Stimulated activated CD4-positive, alpha-beta T cell treated with anti-CD3 and anti-CD28 coated beads, Interleukin-1b, Interleukin-23, amount 100 ng/mL, for 24 hours (primary cell): ENCODE data around the gene SLC6A17.

ENCODE experiments used
- DNase-seq, 4 experiments: peaks; one replicate each; pipeline ENCODE4 v3.0.0-alpha.2; 2020; ENCODE audit warnings: low read depth in 4 of 4, low spot score in 1 of 4

SLC6A17 gene

DNA sequence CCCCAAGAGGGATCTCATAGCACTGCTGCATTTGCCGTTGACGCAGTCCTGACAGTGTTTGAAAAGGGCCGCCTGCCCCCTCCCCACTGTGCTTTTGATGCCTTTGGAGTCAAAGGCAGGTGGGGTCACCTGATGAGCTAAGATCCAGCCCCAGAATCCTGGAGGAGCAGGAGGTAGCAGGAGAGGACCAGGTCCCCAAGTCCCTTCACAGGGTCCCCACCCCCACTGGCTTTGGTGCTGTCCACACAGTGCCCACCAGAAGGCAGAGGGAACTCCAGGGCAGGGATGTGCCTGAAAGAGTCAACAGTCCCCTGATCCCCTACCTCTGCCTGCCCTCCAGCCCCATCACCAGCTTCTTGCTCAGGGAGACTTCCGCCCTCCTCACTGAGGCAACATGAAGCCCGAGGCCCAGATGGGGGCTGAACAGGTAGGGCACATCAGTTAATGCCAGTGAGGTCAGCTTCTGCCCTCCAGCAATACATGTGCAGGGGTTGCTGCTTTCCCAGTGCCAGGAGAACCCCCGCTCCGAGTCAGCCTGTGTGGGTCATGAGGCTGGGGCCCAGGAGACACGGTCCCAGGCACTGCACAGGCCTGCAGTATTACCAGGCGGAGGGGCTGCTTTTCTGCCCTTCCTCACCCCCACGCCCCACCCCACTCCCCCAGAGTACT lies 51.0 kb downstream of the SLC6A17 start:
- DNase-seq, result no peak

DNA sequence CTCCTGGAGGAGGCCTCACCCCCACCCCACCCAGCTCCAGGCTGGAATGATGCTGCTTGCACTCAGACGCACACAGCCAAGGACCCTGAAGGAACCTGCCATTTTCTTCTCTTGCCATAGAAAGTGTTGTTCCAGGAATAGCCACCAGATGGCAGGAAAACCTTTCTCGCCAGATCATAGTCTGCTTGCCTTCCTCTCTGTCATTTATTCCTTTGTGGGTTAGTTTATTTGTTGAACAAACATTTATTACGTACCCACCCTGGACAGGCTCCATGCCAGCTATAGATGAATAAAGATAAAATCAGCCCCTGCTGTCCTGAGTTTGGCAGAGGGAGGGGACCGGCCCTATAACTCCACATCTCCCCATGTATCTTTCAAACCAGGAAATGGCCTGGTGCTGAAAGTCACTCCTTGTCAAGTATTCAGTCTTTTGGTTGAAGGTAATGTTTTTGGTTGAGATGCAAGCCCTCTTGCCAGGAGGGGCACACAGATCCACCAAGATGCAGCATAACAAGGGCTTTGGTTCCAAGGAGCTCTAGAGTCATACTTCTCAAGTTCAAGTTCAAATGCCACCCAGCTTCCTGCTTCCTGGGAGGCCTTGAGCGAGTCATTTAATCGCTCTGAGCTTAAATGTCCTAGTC lies 52.8 kb downstream of the SLC6A17 start:
- peak; percentile 35 to 71 (median 57) for DNase-seq

DNA sequence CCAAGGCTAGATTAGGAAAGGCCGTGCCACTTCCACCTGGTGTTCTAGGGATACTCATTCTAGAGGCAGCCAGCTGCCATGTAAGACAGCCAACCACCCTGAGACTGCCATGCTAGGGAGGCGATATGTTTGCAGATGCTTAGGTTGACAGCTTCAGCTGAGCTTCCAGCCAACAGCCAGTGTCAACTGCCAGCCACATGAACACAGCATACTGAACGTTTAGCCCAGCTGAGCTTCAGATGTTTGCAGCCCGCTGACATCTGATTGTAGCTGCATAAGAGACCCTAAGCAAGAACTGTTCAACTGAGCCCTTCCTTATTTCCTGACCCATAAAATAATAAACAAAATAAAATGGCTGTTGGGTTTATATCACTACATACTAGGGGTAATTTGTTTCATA lies 54.9 kb downstream of the SLC6A17 start:
- DNase-seq, result no peak

DNA sequence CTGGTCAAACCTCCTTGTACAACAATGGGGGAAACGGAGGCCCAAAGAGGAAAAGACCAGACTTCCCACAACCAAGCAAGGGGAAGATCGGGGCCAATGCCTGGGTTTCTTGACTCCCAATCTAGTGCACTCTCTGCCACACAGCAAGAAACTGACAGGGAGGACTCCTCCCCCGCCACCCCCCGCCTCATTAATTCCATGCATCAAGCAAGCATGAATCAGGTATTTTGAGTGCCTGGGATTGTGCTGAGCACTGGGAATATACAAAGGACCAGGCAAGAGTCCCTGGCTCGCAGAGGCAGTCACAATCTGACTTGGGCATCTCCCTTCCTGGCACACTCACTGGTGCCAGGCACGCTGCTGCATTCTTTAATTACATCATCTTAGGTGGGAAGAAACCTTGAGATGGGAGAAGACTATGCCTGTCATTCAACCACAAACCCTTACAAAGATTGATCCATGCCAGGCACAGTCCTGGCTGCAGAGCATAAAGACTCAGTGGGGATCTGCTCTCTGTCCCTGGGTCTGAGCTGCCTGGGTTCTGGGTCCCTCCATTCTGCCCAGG lies 55.4 kb downstream of the SLC6A17 start:
- no peak for DNase-seq

DNA sequence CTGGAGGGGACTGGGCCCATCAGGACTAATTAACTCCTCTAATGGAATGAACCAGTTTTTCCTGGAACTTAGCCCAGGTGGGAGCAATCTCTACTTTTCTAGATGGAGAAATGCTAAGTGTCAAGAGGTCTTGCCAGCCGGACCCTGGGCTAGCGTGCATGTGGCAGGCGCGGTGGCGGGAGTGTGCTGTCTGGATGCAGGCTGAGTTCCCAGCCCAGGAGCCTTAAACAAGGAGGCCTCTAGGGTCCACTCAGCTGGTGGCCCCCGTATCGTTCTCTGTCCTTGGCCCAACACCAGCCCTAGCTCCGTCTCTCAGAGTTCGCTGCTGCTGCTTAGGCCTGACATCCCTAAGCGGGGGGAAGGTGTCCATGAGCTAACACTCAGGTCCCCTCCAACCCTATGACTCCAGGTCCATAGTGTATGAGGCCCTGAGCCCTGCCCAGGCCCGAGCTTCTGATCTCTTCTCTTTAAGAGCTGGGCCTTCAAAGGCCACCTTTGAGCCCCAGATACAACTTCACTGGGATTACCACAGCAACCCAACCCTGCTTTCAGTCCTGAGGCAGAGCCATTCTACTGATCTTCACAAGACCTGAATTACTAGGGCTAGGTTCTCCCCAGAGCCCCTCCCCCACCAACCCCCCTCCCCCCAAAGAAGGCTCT lies 56.1 kb downstream of the SLC6A17 start:
- no peak for DNase-seq

DNA sequence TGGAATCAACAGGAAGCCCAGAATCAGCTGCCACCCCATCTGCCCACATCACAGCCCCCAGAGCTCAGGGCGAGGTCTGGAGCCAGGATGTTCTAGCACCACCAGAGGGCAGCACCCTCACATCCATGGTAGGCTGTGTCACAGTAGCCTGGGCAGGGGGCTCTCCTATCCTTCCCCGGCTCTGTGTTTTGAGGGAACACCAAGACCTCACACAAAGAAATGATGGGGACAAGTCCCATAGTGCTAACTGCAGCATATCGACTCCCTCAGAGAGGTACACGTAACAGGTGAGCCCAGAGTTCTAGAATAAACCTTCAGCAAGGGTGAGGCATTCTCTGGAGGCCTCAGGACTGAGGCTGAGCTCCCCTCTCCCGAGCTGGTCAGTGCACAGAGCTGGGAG lies 57.5 kb downstream of the SLC6A17 start:
- peak; percentile 61 to 69 (median 64) for DNase-seq

DNA sequence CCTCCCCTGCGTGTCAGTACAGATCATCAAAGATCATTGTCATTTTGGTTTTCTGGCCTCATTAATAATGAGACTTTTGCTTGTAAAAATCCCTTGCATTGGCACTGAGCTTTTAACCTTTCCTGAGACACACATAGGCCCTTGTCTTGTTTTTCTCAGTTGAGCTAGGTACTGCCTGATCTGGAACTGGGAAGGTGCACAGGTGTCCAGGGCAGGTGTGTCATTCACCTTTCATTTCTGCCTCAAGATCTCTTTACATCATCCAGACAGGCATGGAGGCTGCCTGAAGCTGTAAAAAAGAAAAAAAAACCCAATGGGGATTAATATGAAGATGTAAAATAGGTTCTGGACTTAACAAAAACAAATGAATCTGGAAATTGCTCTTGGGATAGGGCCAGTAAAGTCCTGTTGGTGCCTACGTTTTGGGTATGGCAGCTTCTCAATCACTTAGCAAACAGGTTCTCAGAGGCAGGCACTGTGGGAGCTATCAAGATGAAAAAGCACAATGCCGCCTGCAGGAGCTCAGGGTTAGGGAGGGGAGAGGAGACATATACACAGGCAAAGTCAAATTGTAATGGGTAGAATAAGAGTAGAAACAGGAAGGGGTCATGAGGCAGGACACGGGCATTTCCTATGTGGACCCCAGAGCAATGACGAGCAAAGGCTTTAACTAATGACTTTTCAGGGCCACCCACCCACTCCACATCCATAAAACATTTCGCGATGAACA lies 58.8 kb downstream of the SLC6A17 start:
- no peak for DNase-seq

DNA sequence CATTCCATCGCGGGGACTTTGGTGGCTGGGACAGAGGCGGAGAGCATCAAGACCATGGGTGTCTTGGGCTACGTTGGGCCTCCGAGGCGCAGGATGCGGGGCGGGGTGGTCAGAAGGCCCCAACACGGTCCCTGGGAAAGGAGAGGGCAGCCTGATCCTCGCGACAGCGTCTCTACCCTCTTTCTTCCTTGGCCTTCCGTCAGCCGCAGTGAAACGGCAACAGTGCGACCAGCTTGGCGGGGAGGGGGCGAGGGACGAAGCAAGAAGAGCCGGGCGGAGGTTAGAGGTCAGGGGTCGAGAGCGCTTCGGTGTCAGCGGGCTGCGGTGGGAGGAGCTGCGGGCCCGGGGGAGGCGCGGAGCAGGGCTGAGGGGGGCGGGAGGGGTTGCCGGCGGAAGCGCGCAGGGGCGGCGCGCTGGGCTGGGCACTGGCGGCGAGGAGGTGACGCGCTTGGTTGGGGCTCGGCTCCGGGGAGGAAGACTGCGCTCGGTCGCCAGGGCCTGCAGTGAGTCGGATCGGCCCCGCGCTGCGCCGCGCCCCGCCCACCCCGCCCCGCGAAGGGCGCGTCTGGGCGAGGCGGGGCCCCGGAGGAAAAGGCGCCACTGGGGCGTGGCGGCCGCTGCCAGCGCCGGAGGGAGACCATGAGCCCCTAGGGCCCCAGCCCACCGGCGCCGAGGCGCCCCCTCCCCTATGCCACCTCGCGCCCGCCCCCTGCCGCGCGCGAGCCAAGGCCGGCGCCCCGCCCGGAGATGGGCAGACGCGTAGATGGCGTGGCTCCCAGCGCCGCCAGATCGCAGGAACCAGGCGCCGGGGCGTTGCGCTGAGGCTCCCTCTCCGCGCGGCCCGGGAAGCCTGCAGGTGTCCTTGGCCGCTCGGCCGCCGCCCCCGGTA lies 59.7 kb downstream of the SLC6A17 start, which contains the start of gene KCNC4:
KCNC4 (plus strand) TSS at position 600 of the 889 bp plus-strand sequence. CDS start 1,186 bp downstream, outside the sequence.
- peak; percentile 62 to 86 (median 77) for DNase-seq

DNA sequence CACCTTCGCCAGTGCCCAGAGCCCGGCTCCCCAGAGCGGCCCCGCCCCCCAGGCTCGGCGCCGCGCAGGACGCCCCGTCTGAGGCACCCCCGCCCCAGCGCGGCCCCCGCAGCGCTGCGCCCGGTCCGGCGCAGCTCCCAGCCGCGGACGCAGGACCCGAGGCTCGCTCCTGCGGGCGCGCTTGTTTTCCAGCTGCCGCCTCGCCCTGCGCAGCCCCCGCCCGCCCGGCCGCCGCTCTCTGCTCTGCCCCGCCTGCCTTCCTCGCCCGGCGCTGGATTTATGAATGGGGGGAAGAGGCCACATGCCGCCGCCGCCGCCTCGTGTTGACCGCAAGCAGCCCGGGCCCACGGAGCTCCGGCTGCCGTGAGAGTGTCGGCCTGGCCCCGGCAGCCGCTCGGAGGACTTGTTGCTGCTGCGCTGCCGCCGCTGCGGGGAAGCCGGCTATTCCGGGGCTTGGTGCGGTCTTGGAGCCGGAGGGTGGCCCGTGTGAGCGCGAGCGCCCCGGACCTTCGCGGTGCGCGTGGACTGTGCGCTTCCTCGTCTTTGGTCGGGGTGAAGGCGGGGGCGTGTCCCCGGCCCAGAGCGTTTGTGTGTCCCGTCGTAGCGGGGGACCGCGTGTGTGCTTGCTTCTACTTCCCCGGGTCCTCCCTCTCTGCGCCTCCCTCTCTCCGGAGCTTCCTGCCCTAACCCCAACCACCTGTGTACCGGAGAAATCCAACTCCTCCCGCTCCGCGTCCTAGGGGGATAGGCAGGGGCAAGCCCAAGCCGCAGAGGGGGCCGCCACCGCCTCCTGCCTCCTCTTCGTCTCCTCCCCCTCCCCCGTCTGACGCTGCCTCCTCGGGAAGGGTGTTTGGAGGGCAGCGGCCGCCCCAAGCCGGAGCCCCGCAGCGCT lies 60.6 kb downstream of the SLC6A17 start:
- peak in 3 of 4 experiments; percentile 22 to 38 (median 28) for DNase-seq

DNA sequence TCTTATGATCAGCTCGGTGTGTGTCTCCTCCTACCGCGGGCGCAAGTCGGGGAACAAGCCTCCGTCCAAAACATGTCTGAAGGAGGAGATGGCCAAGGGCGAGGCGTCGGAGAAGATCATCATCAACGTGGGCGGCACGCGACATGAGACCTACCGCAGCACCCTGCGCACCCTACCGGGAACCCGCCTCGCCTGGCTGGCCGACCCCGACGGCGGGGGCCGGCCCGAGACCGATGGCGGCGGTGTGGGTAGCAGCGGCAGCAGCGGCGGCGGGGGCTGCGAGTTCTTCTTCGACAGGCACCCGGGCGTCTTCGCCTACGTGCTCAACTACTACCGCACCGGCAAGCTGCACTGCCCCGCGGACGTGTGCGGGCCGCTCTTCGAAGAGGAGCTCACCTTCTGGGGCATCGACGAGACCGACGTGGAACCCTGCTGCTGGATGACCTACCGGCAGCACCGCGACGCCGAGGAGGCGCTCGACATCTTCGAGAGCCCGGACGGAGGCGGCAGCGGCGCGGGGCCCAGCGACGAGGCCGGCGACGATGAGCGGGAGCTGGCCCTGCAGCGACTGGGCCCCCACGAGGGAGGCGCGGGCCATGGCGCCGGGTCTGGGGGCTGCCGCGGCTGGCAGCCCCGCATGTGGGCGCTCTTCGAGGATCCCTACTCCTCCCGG lies 61.3 kb downstream of the SLC6A17 start:
- peak in 1 of 4 experiments; percentile 16 for DNase-seq

DNA sequence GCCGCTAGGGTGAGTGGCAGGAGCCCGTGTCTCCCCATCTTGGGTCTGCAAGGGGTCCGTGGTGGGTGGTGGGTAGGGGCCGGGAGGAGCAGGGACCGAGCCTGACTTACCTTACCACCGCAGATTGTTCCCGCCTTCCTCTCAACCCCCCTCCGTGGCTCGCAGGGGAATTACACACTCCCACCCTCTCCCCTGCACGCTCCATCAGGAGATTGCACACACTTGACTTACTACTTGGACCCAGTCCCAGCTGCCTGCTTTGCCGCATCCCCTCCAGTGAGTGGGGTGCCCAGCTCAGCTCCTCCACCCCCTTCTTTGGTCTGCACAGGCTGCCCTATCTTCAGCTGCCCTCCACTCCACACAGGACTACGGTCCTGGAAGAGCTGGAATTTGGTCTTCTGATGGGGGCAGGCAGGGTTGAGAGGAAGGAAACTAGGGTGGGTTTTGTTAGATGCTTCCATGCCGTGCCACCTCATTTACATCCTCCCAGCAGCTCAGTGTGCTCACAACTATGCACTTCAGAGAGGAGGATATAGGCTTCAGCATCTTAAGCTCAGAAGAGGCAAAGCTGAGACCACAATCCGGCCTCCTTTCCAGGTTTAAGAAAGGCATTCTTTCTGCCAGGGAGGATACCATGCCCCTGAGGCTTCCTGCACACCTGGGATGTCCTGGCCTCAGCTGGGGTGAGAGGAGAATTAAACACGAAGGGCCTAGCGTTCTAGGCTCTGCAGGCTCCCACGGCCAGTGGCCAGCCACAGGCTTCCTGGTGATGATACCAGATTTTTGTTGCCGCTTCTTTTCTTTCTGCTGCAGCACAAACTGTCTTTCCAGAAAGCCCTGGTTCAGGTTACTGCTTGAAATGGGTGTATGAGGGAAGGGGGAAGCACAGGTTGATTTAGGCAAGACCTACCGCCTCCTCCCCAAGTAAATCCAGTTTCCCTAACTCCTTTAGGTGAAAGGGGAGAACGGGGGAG lies 62.2 kb downstream of the SLC6A17 start:
- no peak for DNase-seq

DNA sequence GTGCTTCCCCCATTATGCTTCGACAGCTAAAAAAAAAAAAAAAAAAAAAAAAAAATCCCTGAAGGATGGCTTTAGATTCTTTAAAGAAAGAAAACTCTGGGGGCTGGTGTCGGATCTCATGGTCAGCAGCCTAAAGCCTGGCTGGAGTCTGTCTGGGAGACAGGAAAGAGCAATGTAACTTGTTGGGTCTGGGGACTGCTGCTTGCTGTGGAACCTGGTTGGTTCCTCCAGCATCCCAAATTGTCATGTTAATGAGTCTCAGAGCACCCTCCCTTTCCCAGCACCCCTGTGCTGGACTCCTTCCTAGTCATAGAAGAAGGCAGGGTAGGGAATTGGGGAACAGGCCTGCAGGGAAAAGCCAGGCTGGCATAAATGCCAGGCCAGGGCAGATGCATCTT lies 62.8 kb downstream of the SLC6A17 start:
- no peak for DNase-seq

DNA sequence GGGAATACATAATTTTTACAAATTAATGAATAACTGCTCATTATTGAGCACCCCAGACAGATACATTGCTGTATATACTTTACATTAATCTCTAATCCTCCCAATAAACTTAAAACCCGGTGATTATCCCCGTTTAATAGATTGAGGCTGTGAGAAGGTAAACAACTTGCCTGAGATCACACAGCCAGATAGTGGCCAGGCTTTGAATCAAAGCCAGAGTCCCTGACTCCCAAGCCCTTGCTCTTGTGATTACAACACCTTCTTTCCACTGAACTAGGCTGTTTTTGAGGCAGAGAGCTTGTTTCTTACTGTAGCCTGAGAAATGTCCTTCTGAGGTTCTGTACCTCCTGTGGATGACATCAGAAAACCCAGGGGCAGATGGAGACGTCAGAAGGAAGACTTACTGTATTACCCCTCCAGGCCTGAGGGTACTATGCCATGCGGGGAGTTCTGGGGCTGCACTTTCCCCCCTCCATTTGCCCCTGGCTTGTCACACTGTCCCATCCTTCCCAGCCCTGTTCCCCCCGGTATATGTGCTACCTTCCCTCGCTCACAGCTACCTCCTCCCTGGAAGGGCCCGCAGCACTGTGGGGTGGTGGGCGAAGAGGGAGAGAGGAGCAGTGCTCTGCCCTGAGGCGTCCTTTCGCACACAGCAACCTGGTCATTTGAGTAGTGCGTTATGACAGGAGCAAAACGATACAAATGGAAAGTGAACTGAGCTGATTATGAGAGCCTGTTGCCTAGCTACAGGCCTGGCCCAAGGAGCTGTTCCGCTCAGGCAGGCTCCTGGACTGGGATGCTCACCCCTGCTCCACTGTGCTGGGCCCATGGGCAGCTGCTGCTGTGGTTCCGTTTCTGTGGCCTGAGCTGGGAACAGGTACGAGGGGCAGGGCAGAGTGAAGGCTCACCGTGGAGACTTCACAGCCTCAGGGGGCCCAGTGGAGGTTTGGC lies 64.4 kb downstream of the SLC6A17 start:
- DNase-seq, result no peak

DNA sequence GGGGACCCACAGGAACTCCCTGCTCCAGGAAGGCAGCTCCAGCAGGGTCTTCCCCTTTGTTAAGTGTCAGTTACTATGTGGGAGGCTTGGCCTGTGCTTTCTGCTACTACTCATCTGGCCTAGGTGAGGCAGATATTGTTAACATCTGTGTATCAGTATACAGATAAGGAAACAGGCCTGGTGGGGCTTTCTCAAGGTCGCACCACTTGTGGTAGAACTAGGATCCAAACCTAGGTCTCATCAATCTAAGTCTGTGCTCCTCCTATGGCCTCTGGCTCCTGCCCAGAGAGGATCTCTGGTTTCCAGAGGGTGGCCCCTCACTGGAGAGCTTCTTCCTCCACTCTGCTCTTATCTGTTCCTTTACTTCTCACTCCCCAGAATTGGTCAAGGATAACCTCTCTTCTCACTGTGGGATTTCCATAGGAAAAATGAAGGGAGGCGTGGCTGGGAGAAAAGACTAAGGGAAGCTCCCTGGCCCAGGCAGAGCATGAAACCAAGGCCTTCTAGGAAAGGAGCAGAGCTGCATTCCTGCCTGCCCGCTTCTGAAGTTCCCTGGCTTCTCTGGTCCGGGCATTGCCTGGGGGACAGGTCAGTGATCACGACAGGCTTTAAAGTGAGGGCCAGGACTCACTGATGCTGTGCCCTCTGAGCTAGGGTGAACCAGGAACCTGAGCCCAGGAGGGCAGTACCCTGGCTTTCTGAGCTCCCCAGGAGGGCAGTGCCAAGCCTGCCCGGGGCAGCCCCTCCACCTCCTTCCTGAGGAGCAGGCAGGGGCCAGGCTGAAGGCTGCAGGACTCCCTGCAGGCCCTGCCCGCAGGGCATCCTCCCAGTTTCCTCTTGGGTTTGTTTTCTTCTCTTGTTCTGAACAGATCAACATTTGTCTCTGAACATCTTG lies 65.6 kb downstream of the SLC6A17 start:
- DNase-seq, result no peak

DNA sequence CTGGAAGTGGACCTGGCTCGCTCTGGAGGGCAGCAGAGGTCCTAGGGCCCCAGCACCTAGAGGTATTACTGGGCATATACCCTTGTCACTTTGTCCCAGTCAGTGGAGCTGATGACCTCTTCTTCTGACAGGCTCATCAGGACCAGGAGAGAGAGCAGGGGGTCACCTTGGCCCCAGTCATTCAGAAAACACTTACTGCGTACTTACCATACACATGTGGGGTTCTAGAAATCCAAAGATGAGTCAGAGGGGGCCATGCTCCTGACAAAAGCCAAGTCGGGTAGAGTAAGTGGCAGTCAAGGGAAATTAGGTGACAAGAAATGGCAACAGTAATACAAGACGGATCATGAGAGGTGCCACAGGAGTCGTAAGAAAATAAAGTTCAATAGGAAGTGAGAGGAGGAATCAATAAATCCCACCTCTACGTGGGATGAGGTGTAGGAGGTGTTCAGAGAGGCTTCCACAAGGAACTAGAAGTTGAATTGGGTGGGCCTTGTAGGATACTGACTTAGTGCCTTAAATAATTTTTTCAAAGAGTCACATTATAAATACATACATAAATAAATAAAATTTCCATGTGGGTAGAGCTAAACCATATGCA lies 66.7 kb downstream of the SLC6A17 start:
- DNase-seq, result no peak
